Activated CD4-positive, alpha-beta T cell treated with anti-CD3 and anti-CD28 coated beads for 4 hours (primary cell): ENCODE results near the gene CEP72.
"Not testable (repeated sequence)": the region's sequence is repeated elsewhere in the genome, so short reads cannot be mapped to it uniquely, and the experiment has no call there.

Source experiments
- DNase-seq, 2 donors: peaks; one replicate each; pipeline ENCODE4 v3.0.0-alpha.2; 2020

The CEP72 gene

DNA sequence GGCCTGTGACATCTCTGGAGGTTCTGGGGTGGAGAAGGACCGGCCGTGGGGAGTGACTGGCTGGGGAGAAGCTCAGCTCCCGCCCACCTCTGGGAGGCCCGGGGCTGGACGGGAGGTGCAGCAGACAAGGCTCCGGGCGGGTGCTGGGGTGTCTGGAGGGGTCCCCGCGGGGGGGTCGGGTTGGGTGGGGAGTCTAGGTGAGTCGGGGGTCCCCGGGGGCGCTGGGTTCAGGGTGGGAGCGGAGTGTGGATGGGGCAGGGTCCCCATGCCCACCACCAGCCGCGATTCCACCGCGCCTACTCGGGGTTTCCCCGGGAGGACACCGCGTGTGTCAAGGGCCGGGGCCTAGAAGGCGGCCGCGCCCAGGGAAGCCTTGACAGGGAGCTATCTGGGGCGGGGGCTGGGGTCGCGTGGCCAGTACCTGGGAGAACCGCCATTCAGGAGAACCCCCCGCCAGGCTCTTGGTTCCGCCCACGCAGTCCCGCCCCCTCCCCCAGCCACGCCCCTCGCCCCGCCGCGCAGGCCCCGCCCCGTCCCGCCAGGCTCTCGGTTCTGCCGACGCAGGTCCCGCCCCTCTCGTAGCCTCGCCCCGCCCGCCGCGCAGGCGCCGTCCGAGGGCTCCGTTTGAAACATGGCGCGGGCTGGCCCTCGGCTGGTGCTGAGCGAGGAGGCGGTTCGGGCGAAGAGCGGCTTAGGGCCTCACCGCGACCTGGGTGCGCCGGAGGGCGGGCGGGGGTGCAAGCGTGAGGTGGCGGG is at the start of gene CEP72:
CEP72 (plus strand) TSS at position 610 of the 756 bp plus-strand sequence; CDS start at position 632, 22 bp downstream.
- peak; percentile 92 to 93 for DNase-seq

GRCh38 chr5:565782-566440 is 46.2 kb upstream of the CEP72 start:
- DNase-seq = no peak

DNA sequence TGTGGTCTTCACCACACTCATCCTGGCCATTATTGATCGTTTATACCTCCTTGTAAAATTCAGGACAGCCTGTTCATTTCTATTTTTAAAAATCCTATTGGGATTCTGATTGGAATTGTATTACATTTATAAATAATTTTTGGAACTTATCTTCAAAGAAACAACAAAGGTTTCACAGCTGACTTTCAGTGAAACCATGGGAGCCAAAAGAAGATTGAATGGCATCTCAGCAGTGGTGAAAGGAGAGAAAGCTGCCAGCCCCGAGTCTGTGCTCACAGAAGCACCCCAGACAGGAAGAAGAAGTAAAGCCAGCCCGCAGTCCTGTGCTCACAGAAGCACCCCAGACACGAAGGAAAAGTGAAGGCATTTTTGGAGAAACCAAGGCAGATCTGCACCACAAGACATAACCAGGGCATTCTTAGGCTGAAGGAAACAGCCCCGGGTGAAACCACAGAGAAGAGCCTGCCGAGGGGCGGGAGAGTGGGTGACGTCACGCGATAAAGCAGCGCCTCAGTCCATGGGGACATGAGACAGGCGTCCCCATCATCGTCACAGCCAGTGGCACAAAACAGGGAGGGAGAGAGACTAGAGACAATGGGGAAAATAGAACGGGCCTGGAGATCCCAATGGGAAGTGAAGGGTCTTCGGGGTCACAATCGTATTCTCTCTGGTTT is 45.4 kb upstream of the CEP72 start:
- no peak for DNase-seq

DNA sequence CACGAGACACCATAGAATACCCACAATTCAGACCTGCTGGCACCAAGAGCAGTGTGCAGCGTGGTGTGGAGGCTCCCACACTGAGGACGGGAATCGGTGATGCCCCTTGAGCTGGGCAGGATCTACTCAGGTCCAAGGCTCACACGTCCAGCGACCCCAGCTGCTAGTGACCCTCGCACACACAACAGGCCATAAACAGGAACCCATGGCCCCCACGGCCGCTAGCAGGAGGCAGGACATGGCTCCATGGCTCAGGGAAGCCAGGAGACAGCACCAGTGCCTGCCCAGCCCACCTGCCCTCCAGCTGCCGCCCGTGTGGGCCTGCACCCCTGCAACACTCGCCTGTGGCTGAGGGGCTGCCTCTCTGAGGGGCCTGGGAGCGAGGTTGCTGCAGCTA is 44.5 kb upstream of the CEP72 start:
- no peak for DNase-seq

DNA sequence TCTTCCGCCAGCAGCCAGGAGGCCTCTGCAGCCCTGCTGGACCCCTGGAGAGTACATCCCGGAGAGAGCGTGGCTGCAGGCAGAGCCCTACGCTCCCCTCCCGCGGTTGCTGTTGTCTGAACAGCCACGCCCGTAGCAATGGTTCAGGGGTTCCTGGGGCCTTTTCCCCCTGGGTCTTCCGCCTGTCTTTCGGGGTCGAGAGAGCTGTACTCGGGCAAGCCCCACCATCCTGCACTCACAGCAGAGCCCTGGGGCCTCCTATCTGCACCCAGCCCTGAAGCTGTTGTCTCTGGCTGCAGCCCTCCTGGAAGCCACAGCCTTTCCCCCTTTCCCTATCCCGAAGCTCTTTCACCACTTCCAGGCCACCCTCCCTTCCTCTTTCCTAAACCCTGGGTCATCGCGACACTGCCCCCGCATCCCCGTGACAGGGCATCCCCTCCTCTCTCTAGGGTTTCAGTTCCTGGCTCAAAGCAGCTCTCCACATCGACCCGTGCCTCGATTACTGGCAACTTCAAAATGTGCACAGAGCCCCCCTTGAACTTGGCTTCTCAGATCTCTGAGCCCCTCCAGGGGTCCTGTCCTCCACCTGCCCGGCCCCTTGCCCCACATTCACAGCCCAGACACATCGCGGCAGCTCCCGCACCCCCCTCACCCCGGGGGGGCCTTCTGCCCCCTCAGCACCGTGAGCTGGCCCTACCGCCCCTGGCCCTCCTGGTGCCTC is 43.9 kb upstream of the CEP72 start:
- DNase-seq = no peak

- no peak for DNase-seq
These were observed 43.3 kb upstream of the CEP72 start for GRCh38 chr5:568809-569208.

GRCh38 chr5:569358-569867 is 42.7 kb upstream of the CEP72 start:
- DNase-seq = no peak

GRCh38 chr5:569868-570361 is 42.2 kb upstream of the CEP72 start:
- DNase-seq = no peak

DNA sequence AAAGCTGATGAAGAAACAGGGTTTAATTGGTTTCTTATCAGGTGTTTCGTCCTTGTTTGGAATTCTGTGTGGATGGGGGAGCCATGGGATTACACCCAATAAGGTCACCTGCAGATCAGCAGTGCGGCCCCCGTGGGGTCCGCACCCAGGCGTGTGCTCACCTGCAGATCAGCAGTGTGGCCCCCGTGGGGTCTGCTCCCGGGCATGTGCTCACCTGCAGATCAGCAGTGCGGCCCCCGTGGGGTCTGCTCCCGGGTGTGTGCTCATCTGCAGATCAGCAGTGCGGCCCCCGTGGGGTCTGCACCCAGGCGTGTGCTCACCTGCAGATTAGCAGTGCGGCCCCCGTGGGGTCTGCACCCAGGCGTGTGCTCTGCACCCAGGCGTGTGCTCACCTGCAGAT is 41.7 kb upstream of the CEP72 start:
- DNase-seq = no peak

GRCh38 chr5:570886-571285 is 41.3 kb upstream of the CEP72 start:
- no peak for DNase-seq

DNA sequence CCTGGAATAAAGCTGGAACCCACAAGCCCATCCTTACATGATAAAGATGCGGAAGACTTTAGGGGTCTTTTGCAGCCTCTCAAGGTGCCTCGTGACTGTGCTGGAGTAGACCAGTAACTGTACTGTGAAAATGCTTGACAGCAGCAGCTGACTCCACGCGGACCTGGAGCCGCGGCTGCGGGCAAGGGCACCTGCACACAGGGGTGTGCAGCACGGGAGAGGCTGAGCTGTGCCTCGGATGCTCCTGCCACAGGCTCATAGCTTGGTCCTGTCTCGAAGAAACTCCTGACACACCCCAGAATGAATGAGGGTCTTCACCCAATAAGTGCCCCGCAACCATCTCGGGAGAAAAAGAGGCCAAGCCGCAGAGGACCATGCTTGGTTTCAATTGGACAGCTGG is 40.3 kb upstream of the CEP72 start:
- no peak for DNase-seq

GRCh38 chr5:572398-573019 is 39.6 kb upstream of the CEP72 start:
- no peak for DNase-seq

- DNase-seq = no peak
These were observed 38.9 kb upstream of the CEP72 start for GRCh38 chr5:573206-573605.

DNA sequence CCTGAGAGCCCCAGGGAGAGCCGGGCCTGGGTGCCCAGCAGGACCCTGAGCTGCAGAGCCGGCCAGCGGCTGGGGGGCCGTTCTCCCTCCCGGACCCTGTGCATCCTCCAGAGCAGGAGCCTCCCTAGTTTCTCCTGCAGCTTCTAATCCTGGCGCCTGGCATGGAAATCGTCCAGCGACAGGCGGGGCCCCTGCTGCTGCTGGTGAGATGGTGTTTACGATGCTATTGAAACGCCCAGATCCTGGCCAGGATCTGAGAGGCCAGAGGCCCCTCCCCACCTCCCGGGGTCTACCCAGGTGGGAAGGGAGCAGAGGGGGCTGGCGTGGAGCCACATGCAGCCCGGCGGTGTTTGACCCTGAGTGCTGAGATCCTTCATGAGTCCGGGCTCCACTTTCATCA is 38.2 kb upstream of the CEP72 start:
- no peak for DNase-seq

DNA sequence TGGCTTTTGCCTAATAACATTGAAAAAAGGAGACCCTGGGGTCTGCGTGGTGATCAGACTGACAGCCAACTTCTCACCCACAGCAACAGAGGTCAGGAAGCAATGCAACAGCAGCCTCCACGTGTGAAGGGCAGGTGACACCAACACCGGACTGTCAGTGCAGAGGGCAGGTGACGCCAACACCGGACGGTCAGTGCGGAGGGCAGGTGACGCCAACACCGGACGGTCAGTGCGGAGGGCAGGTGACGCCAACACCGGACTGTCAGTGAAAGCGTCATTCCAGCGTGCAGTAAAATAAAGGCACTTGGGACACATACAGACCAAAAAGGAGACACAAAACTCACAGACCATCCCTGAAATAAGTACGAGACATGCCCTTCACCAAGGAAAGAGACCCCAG is 37.2 kb upstream of the CEP72 start:
- no peak for DNase-seq

DNA sequence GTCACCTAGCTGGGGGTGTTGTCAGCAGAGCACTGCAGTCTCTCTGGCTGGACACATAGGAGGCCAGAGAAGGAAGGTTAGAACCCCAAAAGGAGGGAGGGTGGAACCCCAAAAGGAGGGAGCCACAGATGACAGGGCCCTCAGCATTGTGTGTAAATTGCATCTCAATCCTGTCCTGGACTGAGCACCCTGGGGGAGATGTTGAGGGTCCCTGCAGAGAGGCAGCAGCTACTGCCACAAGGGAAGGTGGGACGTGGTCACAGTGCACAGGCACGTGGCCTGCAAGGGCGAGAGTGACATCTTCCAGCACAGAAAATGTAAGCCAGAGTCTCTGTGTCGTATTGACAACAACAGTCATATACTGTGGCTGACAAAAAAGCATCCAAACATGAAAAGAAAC is 36.5 kb upstream of the CEP72 start:
- no peak for DNase-seq

GRCh38 chr5:577214-577613 is 34.9 kb upstream of the CEP72 start:
- not testable (repeated sequence) for DNase-seq

DNA sequence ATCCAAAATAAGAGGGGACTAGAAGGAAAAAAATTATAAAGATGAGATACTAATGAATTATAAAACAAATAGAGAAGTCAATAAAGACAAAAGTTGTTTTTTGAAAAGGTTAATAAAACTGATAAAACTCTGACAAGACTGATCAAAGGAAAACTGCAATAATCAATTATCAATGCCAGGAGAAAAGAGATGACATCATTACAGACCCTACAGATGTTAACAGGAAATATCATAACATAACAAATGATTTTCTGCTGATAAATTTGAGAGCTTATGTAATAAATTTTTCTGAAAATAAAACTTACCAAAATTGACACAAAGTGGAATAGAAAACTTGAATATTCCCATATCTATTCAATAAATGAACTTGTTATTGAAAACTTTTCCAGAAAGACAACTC is 34.3 kb upstream of the CEP72 start:
- DNase-seq = no peak

GRCh38 chr5:579211-579610 is 32.9 kb upstream of the CEP72 start:
- DNase-seq = no peak

DNA sequence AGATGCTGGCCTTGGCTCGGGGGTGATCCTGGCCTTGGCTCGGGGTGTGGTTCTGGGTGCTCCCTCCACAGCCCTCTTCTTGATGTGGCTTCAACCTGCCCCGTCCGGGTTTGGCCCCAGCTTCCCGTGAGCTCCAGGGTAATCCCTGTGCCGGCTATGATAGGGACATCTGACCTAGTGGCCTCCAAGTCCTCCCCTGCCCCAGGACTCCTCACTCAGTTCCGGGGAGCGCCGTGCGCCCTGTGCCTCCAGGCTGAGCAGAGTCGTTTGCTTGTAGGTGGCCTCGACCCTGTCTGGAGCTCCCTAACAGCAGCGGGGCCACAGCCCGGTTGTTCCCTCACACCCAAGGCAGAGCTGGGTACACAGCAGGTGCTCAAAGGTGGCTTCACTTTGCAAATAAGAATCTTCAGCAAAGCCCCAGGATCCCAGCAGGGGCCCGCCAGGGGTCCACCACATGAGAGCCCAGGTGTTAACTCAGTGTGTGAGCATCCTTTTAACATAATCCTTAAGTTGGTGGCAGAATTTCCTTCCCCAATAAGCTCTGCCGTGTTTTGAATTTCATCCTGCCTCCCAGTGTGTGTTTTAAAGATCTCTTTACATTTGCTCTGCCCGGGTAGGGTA is 32.3 kb upstream of the CEP72 start:
- no peak for DNase-seq

DNA sequence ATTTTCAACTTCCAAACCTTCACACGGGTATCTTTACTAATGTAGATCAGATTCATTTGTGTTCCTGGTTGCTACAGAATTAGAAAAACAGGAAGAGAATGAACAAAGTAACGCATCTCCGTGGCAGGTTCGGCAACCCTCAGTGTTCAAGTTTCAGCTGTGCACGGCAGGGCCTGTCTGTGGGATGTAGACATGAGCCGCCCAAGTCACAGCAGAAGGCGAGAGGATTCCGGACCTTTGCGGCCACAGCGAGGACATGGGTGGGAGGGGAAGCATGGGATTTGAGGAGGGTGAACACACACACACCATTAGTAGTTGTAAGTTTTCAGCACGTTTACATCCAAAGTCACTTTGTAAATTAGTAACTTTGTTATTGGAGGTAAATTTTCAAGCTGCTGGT is 31.7 kb upstream of the CEP72 start:
- DNase-seq = no peak

DNA sequence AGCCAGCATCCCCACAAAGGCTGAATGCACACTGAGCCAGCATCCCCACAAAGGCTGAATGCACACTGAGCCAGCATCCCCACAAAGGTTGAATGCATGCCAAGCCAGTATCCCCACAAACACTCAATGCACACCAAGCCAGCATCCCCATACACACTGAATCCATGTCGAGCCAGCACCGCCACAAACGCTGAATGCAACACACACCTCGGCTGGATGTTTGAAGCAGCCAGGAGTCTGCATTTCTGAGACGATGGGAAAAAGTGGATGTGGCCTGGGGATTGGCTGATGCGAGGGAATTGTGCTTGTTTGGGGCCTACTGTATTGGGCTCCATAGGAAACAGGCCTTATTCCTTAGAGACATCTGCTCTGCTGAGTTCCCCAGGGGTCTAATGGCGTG is 30.9 kb upstream of the CEP72 start:
- no peak for DNase-seq
